GM18861 (cell line): ENCODE results near the gene NIT1.
A peak's percentile ranks its signal among the peaks of the same experiment; 100 is the strongest.

ENCODE experiments used
- ATAC-seq: cut with Tn5 transposase; IDR thresholded peaks from one replicate; pipeline ENCODE4 v1.9.1; 2021; ENCODE audit not compliant: unreplicated experiment

Gene NIT1, protein sequence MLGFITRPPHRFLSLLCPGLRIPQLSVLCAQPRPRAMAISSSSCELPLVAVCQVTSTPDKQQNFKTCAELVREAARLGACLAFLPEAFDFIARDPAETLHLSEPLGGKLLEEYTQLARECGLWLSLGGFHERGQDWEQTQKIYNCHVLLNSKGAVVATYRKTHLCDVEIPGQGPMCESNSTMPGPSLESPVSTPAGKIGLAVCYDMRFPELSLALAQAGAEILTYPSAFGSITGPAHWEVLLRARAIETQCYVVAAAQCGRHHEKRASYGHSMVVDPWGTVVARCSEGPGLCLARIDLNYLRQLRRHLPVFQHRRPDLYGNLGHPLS

DNA sequence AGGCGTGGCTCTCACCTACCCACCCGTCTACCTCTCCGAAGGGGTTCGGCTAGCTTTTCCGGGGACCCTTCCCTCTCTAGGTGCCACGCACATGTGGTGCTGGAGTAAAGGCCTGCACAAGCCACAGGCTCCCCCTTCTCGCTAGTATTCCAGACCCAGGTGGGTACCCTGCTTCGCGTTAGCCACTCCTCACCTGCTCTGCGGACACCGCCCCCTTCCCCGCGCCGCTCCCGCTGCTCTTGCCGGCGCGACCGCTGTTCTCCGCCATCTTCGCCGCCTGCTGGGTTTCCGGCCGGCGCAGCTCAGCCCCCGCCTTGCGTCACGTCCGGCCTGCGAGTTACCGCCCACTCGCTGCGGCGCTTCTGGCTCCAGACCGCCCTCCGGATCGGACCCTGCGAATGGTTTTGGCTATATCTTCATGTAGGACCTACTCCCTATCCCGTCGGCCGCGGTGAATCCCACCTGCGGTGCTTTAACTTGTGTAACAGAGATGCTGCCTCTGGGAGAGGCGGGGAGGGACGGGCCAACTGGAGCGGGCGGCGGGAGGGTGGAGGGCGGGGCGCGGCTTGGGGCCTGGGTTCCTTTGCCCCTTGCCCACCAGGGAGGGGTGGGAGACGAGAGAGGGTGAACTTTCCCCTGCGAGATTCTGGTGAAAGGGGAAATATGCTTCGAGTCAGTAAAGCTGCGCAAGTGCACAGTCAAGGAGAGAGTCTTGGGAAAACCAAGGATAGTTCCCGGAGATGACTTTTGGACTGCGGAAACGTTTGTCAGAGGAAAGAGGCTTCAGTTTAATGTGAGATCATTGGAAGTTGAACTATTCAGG lies at the start of gene NIT1, which contains the start of gene PFDN2:
NIT1 (plus strand) TSS at position 347 of the 823 bp plus-strand sequence; CDS start at position 419, 72 bp downstream.
PFDN2 (minus strand) TSS at position 279 of the 823 bp plus-strand sequence; CDS start at position 268, 11 bp downstream.
- ATAC-seq: peak; percentile 65

GRCh38 chr1:161068306-161069234 lies 49.3 kb upstream of the NIT1 start:
- ATAC-seq: peak; percentile 36

- ATAC-seq: no peak
Measured at GRCh38 chr1:161069241-161069640, 48.7 kb upstream of the NIT1 start.

DNA sequence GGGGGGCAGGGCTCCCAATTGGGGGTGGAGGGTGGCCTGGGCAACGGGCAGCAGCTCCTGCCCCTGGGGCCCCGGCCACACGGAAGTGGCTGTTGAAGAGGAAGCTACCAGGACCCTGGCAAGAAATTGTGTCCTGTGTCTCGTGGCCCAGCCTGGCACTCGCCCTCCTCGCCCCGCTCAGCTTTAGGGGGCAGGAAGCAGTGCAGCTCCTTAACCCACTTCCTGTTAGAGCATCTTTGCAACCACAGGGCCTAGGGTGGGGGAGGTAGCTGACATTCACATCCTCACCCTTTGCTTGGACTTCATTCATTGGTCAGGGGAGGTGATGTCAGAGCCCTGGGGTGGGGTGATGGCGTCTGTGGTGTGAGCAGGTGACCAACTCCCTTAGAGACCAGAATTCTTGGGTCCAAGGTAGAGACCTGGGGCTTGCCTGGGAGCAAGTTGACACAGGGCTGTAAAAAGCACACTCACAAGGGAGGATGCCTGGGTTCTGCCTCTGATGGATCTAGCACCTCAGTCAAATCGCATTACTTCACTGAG lies 48.1 kb upstream of the NIT1 start, which contains the start of gene ARHGAP30:
ARHGAP30 (minus strand) TSS at position 161 of the 540 bp plus-strand sequence. CDS start 267 bp downstream, outside the sequence.
- peak; percentile 81 for ATAC-seq

DNA sequence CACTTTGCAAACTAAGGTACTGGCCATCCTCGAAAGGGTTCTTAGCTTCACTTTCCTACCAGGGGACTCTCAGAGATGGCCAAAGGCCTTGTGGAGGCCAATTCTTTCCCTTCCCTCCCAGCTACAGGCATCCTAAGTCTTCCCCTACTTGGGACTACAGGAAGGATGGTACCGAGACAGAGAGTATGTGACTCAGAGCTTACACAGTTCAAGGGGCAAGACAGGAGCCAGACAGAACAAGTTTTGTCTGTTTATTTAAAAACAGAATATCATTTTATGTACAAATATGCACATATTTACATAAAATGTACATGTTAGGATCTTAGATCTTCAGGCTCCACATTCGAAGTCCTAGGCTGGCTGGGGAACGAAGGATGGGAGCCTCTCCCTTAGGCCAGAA lies 47.1 kb upstream of the NIT1 start:
- no peak for ATAC-seq

DNA sequence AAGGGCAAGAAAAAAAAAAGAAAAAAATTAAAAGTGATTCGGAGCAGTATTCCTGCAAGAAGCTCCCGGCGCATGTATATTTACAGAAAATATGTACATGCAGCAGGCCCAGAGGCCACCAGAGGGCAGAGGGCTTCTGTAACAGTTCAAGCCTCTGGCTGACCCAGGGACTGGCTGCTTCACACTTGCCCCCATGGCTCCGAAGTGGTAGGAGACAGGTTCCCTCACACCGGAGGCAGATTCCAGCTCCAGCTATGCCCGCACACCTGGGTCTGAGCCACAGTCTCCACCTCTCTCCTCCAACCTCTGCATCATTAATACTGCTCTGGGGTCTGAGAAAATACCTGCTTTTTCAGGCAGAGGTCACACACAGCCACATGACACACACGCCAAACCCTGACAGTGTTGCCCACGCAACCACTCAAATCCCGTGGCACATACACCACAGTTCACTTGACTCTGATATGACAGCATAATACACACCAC lies 46.0 kb upstream of the NIT1 start:
- no peak for ATAC-seq

- no peak for ATAC-seq
Measured at GRCh38 chr1:161072751-161073449, 45.0 kb upstream of the NIT1 start.

GRCh38 chr1:161073474-161074121 lies 44.3 kb upstream of the NIT1 start:
- ATAC-seq: no peak

- no peak for ATAC-seq
Measured at GRCh38 chr1:161074676-161075368, 43.1 kb upstream of the NIT1 start.

- no peak for ATAC-seq
Measured at GRCh38 chr1:161076410-161076809, 41.5 kb upstream of the NIT1 start.

DNA sequence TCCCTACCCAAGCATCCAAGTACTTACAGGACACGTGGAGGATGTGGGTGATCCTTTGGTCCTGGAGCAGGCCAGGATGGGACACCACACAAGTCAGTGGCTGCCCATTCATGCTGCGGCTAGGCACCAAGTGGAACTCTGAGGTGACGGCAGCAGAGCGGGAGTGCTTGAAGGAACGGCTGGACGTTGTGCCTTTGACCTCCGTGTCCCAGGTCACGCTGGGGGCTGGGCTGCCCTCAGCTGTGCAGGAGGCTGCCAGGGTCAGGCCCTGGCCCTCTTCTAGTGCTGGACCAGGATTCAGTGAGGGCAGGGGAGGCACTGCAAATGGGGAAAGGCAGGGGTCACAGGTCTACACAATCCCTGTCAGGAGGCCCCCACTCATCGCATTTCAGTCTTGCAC lies 40.5 kb upstream of the NIT1 start:
- no peak for ATAC-seq

DNA sequence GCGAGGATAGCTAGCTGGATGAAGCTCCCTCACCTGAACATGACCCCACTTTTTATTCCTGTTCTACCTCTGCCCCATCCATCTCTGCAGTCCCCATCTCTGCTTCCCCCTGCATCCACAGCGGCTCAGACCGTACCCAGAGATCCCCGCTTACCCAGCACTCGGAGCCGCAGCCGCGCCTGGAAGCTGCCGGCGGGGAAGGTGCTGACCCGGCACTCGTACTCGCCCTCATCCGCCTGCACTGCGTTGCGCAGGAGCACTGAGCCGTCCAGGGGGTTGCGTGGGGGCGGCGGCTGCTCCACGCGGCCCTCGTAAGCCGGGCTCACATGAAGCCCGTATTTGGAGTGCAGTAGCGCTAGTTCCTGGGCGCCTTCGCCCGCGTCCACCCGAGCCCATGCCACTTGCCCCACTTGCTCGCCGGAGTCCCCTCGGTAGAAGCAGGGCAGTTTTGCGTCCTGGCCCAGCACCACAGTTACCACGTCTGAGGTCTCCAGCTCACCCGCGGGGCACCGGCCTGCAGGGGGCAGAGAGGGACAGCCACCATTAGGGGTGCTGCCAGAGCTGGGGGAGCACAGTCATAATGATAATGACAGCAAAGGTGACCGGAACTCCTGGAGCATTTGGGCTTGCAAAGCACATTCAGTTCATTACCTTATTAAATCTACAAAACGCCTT lies 38.3 kb upstream of the NIT1 start:
- no peak for ATAC-seq

GRCh38 chr1:161080441-161081405 lies 37.2 kb upstream of the NIT1 start:
- ATAC-seq: no peak

GRCh38 chr1:161081519-161081918 lies 36.4 kb upstream of the NIT1 start:
- ATAC-seq: no peak

DNA sequence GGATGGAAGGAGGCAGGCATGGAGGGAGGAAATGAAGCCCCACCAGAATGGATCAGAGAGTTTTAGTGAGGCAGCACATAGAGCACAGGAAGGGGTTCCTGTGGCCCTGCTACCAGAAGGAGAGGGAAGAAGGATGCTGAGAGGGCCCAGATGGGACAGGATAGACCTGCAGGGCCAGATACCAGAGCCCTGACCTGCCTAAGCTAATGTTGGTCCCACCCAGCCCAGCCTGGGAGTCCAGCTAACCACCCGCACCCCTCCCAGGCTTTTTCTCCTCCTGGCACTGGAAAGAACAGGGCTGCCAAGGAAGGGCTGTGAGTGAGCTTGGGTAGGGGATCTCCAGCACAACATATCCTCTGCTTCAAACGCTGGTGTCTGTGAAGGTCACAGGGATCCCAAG lies 35.4 kb upstream of the NIT1 start:
- ATAC-seq: no peak

- ATAC-seq: no peak
Measured at GRCh38 chr1:161082996-161083747, 34.7 kb upstream of the NIT1 start.
